ENCODE measurements around the gene ASTN2.

- TF ChIP-seq CTCF (IDR thresholded peaks at IDR 0.05; ENCODE audit: low read depth, low read length): no peak
- no peak for TF ChIP-seq POLR2A (IDR thresholded peaks at IDR 0.05; ENCODE audit: extremely low read depth, insufficient read length)
- TF ChIP-seq MAX (IDR thresholded peaks at IDR 0.05; ENCODE audit: low read depth, low read length): no peak
Measured at GRCh38 chr9:116899337-116900006, 515.4 kb downstream of the ASTN2 start.
